Tibial artery (tissue), 4 donors: ENCODE measurements around the gene UBE3D.

Experiments
- DNase-seq, 2 donors: peaks; one replicate each; pipeline ENCODE4 v3.0.0-alpha.2; 2019
- H3K27ac ChIP-seq, 2 donors: fragments of 200-600 bp; sonication (generic) in 1 of 2; 1 replicate in 1 of 2; 2 replicates in 1 of 2; pipeline ENCODE4 v1.5.1; 2018 to 2019; ENCODE audit warnings: mild to moderate bottlenecking in 1 of 2
- H3K27me3 ChIP-seq, 2 donors: fragments of 200-600 bp; sonication (generic) in 1 of 2; one replicate each; pipeline versions ENCODE4 v1.5.1 to v1.6.0; 2016 to 2019
- H3K36me3 ChIP-seq, 3 donors: fragments of 200-600 bp; sonication (generic) in 2 of 3; one replicate each; pipeline ENCODE4 v1.5.1; 2016 to 2019; ENCODE audit warnings: mild to moderate bottlenecking in 2 of 3
- H3K4me1 ChIP-seq, 4 donors: fragments of 200-600 bp; sonication (generic) in 2 of 4; 1 replicate in 3 of 4; 2 replicates in 1 of 4; pipeline ENCODE4 v1.5.1; 2016 to 2019
- H3K4me3 ChIP-seq, 2 donors: fragments of 200-600 bp; sonication (generic) in 1 of 2; 1 replicate in 1 of 2; 2 replicates in 1 of 2; pipeline ENCODE4 v1.5.1; 2018 to 2019; ENCODE audit warnings: mild to moderate bottlenecking in 2 of 2
- H3K9me3 ChIP-seq, 3 donors: fragments of 200-600 bp; sonication (generic) in 1 of 3; one replicate each; pipeline ENCODE4 v1.5.1; 2016 to 2019
- intact Hi-C: fragments of 100-400 bp; cut with DNase I; formaldehyde crosslinking; loops from one replicate; pipeline ENCODE4 v1.15.0; 2023; ENCODE audit warnings: low total_unique reads
- TF ChIP-seq, protein P1 (sequence below), 2 experiments: fragments of 200-600 bp in 1 of 2; fragments of 450-650 bp in 1 of 2; IDR thresholded peaks; one replicate each; pipeline ENCODE4 v1.5.1; 2017 to 2019; ENCODE audit warnings: antibody characterized with exemption in 2 of 2, mild to moderate bottlenecking in 1 of 2, moderate library complexity in 1 of 2

The UBE3D gene

DNA sequence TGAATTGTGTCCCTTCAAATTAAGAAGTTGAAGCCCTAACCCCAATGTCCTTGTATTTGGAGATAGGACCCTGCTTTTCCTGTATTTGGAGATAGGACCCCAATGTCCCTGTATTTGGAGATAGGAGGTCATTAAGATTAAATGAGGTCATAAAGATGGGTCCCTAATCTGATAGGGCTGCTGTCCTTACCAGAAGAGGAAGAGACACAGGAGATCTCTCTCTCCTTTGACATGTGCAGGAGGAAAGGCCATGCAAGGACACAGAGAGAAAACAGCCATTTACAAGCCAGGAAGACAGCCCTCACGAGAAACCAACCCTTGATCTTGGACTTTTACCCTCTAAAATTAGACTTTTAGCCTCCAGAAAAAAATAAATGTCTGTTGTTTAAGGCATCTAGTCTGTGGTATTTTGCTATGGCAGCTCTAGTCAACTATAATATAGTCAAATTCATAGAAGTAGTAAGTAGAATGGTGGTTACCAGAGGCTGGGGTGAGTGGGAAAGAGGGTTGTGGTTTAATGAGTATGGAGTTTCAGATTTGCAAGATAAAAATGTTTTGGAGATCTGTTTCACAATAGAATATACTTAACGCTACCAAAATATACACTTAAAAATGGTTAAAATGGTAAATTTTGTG, 59.3 kb downstream of the UBE3D start:
- TF ChIP-seq, protein P1, sequence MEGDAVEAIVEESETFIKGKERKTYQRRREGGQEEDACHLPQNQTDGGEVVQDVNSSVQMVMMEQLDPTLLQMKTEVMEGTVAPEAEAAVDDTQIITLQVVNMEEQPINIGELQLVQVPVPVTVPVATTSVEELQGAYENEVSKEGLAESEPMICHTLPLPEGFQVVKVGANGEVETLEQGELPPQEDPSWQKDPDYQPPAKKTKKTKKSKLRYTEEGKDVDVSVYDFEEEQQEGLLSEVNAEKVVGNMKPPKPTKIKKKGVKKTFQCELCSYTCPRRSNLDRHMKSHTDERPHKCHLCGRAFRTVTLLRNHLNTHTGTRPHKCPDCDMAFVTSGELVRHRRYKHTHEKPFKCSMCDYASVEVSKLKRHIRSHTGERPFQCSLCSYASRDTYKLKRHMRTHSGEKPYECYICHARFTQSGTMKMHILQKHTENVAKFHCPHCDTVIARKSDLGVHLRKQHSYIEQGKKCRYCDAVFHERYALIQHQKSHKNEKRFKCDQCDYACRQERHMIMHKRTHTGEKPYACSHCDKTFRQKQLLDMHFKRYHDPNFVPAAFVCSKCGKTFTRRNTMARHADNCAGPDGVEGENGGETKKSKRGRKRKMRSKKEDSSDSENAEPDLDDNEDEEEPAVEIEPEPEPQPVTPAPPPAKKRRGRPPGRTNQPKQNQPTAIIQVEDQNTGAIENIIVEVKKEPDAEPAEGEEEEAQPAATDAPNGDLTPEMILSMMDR (IDR thresholded peaks at IDR 0.05), result no peak
- intact Hi-C loops, result no loop called here
- no peaks in the 10 kb centered on the region for H3K36me3 ChIP-seq
- H3K9me3 ChIP-seq, result peaks cover 0 to 2% (median 0%) of the 10 kb centered on the region in 3 donors
- H3K27ac ChIP-seq, result no peak overlapping the region
- H3K27me3 ChIP-seq, result no peaks in the 10 kb centered on the region
- DNase-seq, result no peak
- H3K4me1 ChIP-seq, result peaks cover 0 to 4% (median 2%) of the 10 kb centered on the region in 4 donors
- no peak overlapping the region for H3K4me3 ChIP-seq

DNA sequence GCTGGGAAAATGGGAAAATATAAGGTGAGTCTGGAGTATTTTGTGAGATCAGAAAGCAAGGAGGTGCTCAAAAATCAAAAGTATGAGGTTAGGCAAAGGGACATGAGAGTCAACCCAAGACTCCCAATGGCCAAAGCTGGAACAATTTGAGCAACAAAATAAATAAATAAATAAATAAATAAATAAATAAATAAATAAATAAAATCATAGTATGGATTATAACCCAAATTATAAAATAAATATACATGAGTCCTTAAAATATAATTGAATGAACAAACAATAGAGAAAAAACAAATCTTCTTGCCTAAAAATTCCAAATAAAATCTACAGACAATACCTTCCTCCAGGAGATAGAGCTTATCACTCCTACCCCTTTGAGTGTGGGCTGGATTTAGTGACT, 69.5 kb downstream of the UBE3D start:
- Histone ChIP-seq H3K4me3 (no peak overlapping the region), H3K9me3 (no peaks in the 10 kb centered on the region), H3K4me1 (no peaks in the 10 kb centered on the region), H3K27ac (no peak overlapping the region), H3K27me3 (no peaks in the 10 kb centered on the region), H3K36me3 (no peaks in the 10 kb centered on the region)
- TF ChIP-seq, protein P1 (IDR thresholded peaks at IDR 0.05), result no peak
- intact Hi-C loops, result no loop called here
- no peak for DNase-seq

DNA sequence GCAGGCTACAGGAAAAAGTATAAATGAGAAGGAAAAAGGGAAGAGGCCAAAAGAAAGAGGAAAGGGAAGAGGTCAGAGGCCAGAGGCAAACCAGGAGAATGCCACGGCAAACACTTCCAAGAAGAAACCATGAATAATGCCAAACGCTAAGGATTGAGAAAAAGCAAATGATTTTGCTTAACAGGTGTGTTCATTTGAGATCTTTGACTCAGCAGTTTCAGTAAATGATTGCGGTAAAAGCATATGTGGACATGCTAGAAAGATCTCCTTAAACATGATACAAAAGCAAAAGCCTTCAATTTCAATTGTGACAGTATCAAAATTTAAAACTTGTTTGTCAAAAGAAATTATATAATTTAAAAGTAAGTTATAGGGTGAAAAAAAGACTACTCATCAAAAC, 70.6 kb downstream of the UBE3D start:
- intact Hi-C loops, result no loop called here
- Histone ChIP-seq H3K4me1 (no peaks in the 10 kb centered on the region), H3K4me3 (no peak overlapping the region), H3K27me3 (no peaks in the 10 kb centered on the region), H3K36me3 (no peaks in the 10 kb centered on the region), H3K27ac (no peak overlapping the region), H3K9me3 (no peaks in the 10 kb centered on the region)
- no peak for DNase-seq
- TF ChIP-seq, protein P1 (IDR thresholded peaks at IDR 0.05), result no peak

DNA sequence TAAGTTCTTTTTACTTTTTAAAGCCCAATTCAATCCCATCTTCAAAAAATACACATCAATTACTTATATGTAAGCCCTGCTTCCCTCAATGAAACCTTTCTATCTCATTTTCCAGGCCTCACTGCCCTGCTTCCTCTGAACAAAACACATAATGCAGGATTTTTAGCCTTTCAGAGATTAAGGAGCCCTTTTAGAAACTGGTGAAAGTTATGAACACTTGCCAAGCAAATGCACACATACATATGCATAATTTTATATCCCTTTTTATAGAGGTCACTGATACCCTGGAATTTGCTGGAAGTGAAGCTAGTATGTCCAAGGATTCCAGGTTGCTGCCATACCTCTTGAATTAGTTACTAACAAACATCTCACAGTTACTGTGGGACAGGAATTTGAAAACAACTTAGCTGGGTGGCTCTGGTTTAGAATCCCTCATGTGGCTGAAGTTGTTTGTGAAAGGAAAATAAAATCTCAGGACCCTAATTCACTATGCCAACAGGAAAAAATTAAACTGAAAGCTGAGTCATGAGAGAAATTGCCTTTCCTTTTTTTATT, 75.8 kb downstream of the UBE3D start:
- TF ChIP-seq, protein P1 (IDR thresholded peaks at IDR 0.05), result no peak
- H3K27ac ChIP-seq, result no peak overlapping the region
- intact Hi-C loops, result no loop called here

DNA sequence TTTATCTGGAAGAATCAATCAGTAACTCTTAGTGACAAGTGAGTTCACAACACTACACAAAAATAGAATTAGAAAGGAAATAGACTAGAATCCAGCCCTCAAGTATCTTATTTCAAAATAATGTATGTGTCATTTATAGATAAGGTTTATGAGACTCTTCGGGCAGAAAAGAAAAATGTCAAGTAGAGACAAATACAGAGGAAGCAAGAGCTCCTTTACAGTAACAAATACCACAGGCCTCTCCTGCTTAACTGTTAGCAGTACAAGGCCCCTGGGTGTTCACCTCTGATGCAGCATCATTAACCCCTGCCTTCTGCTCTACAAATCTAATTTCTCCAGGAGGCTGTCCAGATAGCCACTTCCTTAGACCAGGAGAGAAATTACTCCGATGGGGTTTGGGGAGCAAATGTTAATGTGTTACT, 76.7 kb downstream of the UBE3D start:
- H3K36me3 ChIP-seq, result no peaks in the 10 kb centered on the region
- H3K4me1 ChIP-seq, result no peaks in the 10 kb centered on the region
- H3K27ac ChIP-seq, result no peak overlapping the region
- no peak overlapping the region for H3K4me3 ChIP-seq
- TF ChIP-seq, protein P1 (IDR thresholded peaks at IDR 0.05), result no peak
- H3K9me3 ChIP-seq, result no peaks in the 10 kb centered on the region
- no peak for DNase-seq
- intact Hi-C loops, result no loop called here
- no peaks in the 10 kb centered on the region for H3K27me3 ChIP-seq

More for the DNA sequence above, 75.8 kb downstream of the UBE3D start:
- H3K4me1 ChIP-seq, result no peaks in the 10 kb centered on the region
- no peak for DNase-seq
- H3K27me3 ChIP-seq, result no peaks in the 10 kb centered on the region
- no peaks in the 10 kb centered on the region for H3K9me3 ChIP-seq
- H3K4me3 ChIP-seq, result no peak overlapping the region
- no peaks in the 10 kb centered on the region for H3K36me3 ChIP-seq
